BE2C (cell line): ENCODE measurements around the gene SYNM.
"Not testable (repeated sequence)": the region's sequence is repeated elsewhere in the genome, so short reads cannot be mapped to it uniquely, and the experiment has no call there.

ENCODE experiments used
- DNase-seq: peaks from one replicate; pipeline ENCODE4 v3.0.0-alpha.2; 2020
- H3K27me3 ChIP-seq: fragments of 250-450 bp; sonication (Bioruptor Pico); 2 replicates; pipeline ENCODE4 v1.5.1; 2020; ENCODE audit warnings: mild to moderate bottlenecking
- H3K36me3 ChIP-seq: fragments of 250-450 bp; sonication (Bioruptor Pico); 2 replicates; pipeline ENCODE4 v1.5.1; 2020; ENCODE audit warnings: mild to moderate bottlenecking
- H3K4me1 ChIP-seq: fragments of 250-450 bp; sonication (Bioruptor Pico); 2 replicates; pipeline ENCODE4 v1.5.1; 2020
- H3K4me3 ChIP-seq: 2 replicates; pipeline ENCODE4 v1.5.1; 2011; ENCODE audit warnings: low read depth, low read length
- H3K9me3 ChIP-seq: fragments of 250-450 bp; sonication (Bioruptor Pico); 2 replicates; pipeline ENCODE4 v1.5.1; 2020
- CTCF ChIP-seq: IDR thresholded peaks from 2 replicates; pipeline ENCODE4 v1.5.1; 2012; ENCODE audit warnings: mild to moderate bottlenecking, low read depth, low read length

The SYNM gene

GRCh38 chr15:99073008-99073717 lies 31.7 kb upstream of the SYNM start:
- no peak for TF ChIP-seq CTCF
- Histone ChIP-seq H3K9me3 (no peaks in the 10 kb centered on the region), H3K4me1 (no peaks in the 10 kb centered on the region; the same call in 1 of the 2 replicates), H3K36me3 (no peaks in the 10 kb centered on the region), H3K27me3 (no peaks in the 10 kb centered on the region), H3K4me3 (no peak overlapping the region)
- DNase-seq, result no peak

- no peaks in the 10 kb centered on the region; the same call in 1 of the 2 replicates for H3K4me1 ChIP-seq
- H3K36me3 ChIP-seq, result no peaks in the 10 kb centered on the region
- no peaks in the 10 kb centered on the region for H3K9me3 ChIP-seq
- no peak for TF ChIP-seq CTCF
- no peaks in the 10 kb centered on the region for H3K27me3 ChIP-seq
- no peak for DNase-seq
- H3K4me3 ChIP-seq, result no peak overlapping the region
Measured at GRCh38 chr15:99074446-99074845, 30.4 kb upstream of the SYNM start.

GRCh38 chr15:99075059-99075652 lies 29.7 kb upstream of the SYNM start:
- H3K27me3 ChIP-seq, H3K9me3 ChIP-seq, H3K36me3 ChIP-seq, H3K4me3 ChIP-seq, H3K4me1 ChIP-seq, DNase-seq: not testable (repeated sequence)

- no peak for TF ChIP-seq CTCF
- H3K36me3 ChIP-seq, result no peaks in the 10 kb centered on the region
- H3K4me3 ChIP-seq, result peak overlapping the region; percentile 55
Measured at GRCh38 chr15:99076109-99076508, 28.8 kb upstream of the SYNM start.

GRCh38 chr15:99076555-99077308 lies 28.1 kb upstream of the SYNM start:
- Histone ChIP-seq H3K36me3 (no peaks in the 10 kb centered on the region), H3K27me3 (peaks cover 10% of the 10 kb centered on the region; the same call in 1 of the 2 replicates), H3K4me1 (no peaks in the 10 kb centered on the region; the same call in 1 of the 2 replicates), H3K9me3 (no peaks in the 10 kb centered on the region), H3K4me3 (peak overlapping the region; percentile 55)
- peak; percentile 93 for TF ChIP-seq CTCF
- peak; percentile 64 for DNase-seq

More at GRCh38 chr15:99076109-99076508, 28.8 kb upstream of the SYNM start:
- peaks cover 4% of the 10 kb centered on the region; the same call in 1 of the 2 replicates for H3K27me3 ChIP-seq
- no peak for DNase-seq
- no peaks in the 10 kb centered on the region; the same call in 1 of the 2 replicates for H3K4me1 ChIP-seq
- no peaks in the 10 kb centered on the region for H3K9me3 ChIP-seq

GRCh38 chr15:99082798-99083197 lies 22.1 kb upstream of the SYNM start:
- no peak for DNase-seq
- no peaks in the 10 kb centered on the region for H3K9me3 ChIP-seq
- peaks cover 17% of the 10 kb centered on the region for H3K27me3 ChIP-seq
- no peaks in the 10 kb centered on the region for H3K4me1 ChIP-seq
- no peaks in the 10 kb centered on the region for H3K36me3 ChIP-seq
- TF ChIP-seq CTCF, result no peak
- no peak overlapping the region for H3K4me3 ChIP-seq
